Kidney tubule cell (primary cell): ENCODE measurements around the gene CEP135.
"Not testable (repeated sequence)": the region's sequence is repeated elsewhere in the genome, so short reads cannot be mapped to it uniquely, and the experiment has no call there.

Experiments
- DNase-seq: peaks from one replicate; pipeline ENCODE4 v3.0.0-alpha.2; 2018; ENCODE audit warnings: low spot score

CEP135 gene, protein sequence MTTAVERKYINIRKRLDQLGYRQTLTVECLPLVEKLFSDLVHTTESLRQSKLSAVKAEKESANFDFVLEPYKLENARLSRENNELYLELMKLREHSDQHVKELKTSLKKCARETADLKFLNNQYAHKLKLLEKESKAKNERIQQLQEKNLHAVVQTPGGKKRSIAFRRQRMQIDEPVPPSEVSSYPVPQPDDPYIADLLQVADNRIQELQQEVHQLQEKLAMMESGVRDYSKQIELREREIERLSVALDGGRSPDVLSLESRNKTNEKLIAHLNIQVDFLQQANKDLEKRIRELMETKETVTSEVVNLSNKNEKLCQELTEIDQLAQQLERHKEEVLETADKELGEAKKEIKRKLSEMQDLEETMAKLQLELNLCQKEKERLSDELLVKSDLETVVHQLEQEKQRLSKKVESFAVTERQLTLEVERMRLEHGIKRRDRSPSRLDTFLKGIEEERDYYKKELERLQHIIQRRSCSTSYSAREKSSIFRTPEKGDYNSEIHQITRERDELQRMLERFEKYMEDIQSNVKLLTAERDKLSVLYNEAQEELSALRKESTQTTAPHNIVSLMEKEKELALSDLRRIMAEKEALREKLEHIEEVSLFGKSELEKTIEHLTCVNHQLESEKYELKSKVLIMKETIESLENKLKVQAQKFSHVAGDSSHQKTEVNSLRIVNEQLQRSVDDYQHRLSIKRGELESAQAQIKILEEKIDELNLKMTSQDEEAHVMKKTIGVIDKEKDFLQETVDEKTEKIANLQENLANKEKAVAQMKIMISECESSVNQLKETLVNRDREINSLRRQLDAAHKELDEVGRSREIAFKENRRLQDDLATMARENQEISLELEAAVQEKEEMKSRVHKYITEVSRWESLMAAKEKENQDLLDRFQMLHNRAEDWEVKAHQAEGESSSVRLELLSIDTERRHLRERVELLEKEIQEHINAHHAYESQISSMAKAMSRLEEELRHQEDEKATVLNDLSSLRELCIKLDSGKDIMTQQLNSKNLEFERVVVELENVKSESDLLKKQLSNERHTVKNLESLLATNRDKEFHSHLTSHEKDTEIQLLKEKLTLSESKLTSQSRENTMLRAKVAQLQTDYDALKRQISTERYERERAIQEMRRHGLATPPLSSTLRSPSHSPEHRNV

DNA sequence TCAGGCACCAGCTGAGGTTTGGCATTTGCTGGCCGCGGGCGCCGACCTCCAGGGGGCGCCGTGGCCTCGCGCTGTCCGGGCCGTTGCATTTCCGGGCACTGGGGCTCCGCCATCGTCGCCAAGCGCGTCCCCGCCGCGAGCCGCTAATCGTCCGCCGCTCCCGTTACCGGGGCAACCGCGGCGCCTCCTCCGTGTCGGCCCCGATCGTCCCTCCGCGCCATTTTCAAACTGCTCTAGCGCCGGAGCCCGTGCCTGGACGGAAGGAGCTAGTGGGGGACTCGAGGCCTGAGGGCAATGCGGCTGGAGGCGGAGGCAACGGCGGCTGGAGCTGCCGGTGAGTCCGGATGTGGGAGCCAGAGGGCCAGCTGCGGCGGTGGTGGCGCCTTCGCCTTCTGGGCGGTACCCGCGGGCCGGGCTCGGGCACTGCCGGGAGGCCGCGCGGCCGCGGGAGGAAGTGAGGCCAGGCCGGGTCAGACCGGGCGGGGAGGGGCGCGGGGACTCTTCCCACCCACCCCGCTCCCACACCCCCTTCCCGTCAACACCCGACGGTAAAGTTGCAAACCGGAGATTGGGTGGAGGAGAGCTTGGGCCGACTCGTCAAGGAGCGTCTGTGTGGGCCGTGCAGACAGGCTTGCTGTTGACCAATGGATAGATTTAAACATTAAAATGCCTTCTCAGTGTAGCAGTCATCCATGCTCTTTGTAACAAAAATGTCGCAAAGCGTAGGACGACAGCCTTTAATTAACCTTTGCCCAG, at the start of gene CEP135:
CEP135 (plus strand) TSS at position 220 of the 756 bp plus-strand sequence. CDS start 3,186 bp downstream, outside the sequence.
- DNase-seq, result peak; percentile 94

DNA sequence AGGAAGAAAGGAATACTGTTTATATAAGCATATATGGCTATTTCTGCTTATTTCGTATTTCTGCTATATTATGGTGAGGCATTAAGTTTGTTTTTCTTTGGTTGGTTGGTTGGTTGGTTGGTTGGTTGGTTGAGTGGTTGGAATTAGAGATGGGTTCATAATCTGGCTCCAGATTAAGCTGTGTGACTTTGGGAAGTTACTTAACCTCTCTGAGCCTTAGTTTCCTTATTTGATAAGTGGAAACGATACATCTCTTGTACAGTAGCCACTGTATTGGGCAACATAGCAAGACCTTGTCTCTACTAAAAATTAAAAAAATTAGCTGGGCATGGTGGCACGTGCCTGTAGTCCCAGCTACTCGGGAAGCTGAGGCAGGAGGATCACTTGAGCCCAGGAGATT, 46.1 kb upstream of the CEP135 start:
- no peak for DNase-seq

DNA sequence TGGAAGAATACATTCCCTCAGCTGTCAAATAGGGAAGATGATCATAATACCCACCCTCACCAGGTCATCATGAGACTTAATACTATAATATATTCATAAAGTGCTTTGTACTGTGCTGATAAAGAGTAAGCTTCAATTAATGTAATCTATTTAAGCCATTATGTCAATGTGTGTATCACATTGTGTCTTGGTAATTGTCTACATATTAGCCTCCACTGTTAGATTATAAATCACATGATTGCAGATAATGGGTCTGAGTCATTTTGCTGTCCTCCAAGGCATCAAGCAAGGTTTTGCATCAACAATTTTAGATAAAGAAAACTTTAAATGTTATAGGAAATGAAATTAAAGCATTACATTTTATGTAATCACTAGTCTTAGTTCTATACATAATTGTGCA, 45.2 kb upstream of the CEP135 start:
- DNase-seq, result no peak

GRCh38 chr4:55904576-55904975, 44.2 kb upstream of the CEP135 start:
- DNase-seq, result no peak

GRCh38 chr4:55906323-55906722, 42.4 kb upstream of the CEP135 start:
- no peak for DNase-seq

DNA sequence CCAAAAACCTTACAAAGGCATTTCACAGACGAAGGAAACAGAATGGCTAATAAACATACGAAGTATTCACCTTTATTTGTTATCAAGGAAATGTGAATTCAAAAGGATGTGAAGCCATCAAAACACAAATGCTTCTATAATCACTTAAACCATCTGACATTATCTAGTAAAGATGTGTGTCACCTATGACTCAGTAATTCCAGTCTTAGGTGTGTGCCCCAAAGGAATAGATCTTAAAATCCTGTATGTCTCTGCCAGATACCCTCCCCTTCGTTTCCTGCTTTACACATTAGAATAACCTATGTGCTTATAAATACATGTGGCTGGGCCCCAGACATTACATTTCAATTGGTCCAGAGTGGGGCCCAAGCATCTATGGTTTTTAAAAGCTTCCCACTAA, 41.8 kb upstream of the CEP135 start:
- peak; percentile 51 for DNase-seq

DNA sequence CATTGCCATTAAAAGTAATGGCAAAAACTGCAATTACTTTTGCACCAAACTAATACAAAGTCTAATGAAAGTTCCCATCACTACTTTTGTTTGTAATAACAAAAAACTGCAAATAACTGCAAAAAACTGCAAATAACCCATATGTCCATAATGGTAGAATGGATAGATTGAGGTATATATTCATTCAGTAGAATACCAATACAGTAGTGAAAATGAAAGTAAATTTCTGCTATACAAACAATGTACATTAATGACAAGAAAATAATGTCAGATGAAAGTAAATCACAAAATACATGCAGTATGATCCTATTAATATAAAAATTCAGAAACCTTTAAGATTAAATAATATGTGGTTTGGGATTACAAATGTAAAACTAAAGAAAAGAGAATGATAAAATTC, 41.3 kb upstream of the CEP135 start:
- no peak for DNase-seq

DNA sequence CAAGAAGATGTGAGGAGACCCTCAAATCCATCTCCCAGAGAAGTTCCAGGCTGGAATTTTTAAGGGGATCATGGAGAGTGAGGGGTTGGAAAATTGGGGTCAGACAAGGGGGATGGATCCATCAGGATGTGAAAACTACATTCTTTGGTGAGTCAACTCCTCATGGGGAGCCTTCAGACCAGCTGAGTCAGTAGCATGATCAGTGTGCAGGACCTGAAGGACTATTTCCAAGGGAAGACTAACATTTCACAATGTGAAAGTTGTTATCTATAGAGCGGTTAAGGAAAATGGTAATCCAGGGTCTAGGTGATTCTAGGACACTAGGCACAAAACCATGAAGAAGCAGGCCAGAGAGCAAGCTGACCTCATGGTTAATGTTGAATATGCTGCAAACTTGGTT, 38.6 kb upstream of the CEP135 start:
- peak; percentile 61 for DNase-seq

DNA sequence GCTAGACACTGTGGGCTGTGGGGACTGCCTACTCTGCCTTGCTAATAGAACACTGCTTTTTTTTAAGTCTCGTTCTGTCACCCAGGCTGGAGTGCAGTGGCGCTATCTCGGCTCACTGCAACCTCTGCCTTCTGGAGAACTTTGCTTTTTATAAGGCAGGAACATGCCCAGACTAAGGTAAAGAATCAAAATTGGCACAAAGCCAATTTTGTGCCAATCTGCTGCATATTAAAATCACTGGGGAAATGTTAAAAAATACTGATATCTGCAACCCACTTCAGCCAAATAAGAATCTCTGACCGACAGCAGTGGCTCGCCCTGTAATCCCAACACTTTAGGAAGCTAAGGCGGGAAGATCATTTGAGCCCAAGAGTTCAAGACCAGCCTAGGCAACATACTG, 36.5 kb upstream of the CEP135 start:
- DNase-seq, result no peak

- peak; percentile 6 for DNase-seq
Observed at GRCh38 chr4:55920571-55920970, 28.2 kb upstream of the CEP135 start.

DNA sequence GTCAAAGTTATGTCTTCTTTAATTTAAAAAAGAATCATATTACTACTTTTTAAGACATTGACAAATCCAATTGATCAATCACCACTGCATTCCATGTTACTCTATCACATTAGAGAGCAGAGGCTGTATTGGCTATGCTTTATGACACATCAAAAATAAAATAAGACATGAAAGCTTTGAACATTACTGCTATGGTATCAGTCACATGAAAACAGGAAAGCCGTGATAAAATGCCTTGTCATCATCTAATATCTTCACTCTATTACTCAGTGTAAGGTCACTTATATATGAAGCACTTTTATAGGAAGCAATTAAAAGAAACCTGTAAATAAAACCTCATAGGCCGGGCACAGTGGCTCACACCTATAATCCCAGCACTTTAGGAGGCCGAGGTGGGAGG, 27.7 kb upstream of the CEP135 start:
- no peak for DNase-seq

GRCh38 chr4:55925241-55925640, 23.5 kb upstream of the CEP135 start:
- no peak for DNase-seq

DNA sequence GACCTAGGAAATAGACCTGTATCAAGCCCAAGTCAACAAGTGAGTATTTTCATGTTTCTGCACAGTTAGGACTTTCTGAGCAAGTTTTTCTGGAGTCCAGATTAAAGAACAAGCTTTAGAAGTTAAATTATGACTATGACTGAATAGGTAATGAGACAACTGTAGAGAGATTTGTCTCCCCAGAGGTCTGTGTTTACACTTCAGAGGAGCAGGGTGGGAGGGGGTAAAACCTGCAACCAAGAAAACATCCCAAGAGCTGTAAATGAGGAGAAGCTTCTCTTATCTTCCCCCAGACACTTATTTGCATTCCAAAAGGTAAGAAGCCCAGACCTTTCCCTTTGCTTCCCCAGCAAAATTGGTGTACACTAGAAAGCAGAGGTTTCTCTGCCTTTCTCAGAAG, 22.1 kb upstream of the CEP135 start:
- no peak for DNase-seq

DNA sequence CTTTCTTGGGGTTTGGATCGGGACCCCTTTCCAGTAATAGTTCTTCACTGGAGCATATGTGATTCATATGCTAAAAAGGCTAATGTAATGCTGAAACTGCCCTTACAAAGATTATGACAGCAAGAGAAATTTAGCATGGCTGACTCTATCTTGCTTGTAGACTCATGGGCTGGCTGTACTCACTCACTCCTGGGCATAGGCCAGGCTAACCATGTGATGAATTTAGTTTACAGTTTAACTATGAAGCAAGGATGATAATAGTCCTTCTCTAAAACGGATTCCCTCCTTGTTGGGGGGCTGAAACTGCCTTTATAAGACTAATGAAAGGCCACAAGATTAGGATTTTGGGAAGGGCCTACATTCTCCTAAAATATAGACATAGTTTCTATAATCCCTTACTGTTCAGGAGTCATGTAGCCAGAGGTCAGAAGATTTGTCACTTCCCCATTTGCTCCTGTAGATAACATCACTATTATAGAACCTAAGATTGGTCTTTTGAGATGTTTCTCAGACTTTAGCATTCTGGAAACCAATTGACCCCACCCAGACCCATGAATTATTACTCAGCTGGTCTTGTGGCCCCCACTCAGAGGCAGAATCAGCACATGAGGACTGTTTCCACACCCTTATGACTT, 20.8 kb upstream of the CEP135 start:
- DNase-seq, result peak; percentile 16

DNA sequence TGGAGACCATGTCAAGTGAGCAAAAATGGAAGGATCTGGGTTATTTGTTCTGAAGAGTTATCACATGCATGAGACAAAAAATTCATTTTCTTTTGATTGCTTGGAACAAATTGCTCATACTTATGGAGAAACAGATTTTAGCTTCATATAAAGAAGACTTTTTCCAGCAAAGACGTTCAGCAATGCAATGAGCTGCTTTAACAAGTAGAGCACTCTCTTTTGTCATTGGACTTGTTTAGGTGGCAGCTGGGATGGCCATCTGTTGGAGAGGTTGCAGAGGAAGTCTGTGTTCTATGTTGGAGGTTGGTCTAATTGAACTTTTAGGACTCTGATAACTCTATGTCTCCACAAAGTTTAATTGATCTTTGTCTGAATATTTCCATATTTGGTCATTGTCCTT, 19.9 kb upstream of the CEP135 start:
- no peak for DNase-seq

DNA sequence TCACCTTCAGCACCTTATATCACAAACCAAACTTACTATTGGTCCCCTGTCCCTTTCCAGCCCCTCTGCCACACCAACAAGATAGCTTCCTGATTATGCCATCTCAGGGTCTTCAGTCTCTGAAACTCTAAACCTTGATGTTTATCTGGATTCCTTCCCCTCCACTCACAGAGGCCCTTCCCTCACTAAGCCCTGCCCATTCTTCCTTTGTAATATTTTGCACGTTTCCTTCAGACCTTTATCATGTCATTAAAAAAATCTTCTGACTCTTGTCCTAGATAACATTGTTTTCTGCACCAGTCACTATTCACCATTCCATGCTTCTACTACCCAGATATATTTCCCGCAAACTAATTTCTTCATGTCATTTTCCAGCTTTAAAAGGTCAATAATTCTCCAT, 17.7 kb upstream of the CEP135 start:
- no peak for DNase-seq

DNA sequence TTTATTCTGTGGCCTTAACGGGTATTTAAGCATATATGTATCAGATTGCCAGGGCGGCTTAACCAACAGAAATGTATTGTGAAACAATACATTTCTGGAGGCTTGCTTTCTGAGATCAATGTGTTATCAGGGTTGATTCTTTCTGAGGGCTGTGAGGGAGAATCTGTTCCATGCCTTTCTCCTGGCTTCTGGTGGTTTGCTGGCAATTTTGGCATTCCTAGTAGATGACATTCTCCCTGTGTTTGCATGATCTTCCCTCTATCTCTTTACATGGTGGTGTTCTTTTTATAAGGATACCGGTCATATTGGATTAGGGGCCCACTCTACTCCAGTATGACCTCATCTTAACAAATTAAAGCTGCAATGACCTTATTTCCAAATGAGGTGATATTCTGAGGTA, 16.9 kb upstream of the CEP135 start:
- no peak for DNase-seq

- no peak for DNase-seq
Observed at GRCh38 chr4:55932511-55932910, 16.2 kb upstream of the CEP135 start.

- no peak for DNase-seq
Observed at GRCh38 chr4:55933611-55934010, 15.1 kb upstream of the CEP135 start.

DNA sequence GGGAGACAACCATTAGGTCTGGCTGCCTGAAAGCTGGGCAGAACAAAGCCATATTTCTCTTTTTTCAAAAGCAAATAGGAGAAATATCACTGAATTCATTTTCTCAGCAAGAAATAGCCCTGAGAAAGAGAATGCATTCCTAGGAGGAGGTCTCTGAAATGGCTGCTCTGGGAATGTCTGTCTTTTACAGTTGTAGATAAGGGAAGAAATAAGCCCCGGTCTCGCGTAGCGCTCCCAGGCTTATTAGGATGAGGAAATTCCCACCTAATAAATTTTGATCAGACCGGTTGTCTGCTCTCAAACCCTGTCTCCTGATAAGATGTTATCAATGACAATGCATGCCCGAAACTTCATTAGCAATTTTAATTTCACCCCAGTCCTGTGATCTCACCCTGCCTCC, 12.8 kb upstream of the CEP135 start:
- not testable (repeated sequence) for DNase-seq

DNA sequence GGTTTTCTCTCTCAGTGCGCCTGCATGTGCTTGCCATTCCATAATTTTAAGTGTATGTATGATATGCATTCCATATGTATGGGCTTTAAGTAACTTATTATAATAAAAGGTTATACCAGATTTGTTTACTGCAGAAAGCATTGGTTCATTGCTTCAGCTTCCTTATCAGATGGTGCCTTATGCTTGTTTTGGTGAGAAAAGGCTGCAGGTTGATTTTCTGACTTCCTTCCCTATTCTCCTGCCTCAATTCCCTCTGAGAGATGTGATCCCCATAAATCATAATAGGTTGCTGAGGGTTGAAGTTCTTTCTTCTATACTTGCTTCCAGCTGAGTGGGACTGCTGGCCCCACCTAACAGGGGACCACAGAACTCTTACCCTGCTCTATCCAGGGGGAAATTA, 10.3 kb upstream of the CEP135 start:
- no peak for DNase-seq
